ENCODE measurements around the gene GNPTG.
A peak's percentile ranks its signal among the peaks of the same experiment; 100 is the strongest.

GRCh38 chr16:1334739-1335138 is 17.0 kb upstream of the GNPTG start:
- TF ChIP-seq CTCF (IDR thresholded peaks at IDR 0.05), result no peak
- peak; percentile 55 for TF ChIP-seq EZH2 (IDR thresholded peaks at IDR 0.05)
- peak; percentile 7 for TF ChIP-seq EZH2phosphoT487 (IDR thresholded peaks at IDR 0.05)
